HG02884 (cell line): ENCODE measurements around the gene TRPV6.

Experiments
- ATAC-seq: cut with Tn5 transposase; IDR thresholded peaks from one replicate; pipeline ENCODE4 v1.9.1; 2021; ENCODE audit warnings: mild to moderate bottlenecking, moderate library complexity; ENCODE audit not compliant: unreplicated experiment

Gene TRPV6

DNA sequence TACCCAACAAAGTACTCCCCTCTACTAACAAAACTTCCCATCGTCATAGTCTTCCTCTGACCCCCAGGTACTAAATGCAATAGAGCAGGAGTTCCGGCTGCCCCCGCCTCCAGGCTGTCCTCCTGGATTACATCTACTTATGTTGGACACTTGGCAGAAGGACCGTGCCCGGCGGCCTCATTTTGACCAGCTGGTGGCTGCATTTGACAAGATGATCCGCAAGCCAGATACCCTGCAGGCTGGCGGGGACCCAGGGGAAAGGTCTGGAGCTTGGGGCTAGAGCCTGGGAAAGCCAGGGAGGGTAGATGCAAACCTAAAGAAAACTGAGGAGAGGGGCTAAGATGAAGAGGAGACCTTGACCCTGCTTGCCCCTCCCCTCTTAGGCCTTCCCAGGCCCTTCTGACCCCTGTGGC lies 15.4 kb downstream of the TRPV6 start:
- ATAC-seq = no peak

DNA sequence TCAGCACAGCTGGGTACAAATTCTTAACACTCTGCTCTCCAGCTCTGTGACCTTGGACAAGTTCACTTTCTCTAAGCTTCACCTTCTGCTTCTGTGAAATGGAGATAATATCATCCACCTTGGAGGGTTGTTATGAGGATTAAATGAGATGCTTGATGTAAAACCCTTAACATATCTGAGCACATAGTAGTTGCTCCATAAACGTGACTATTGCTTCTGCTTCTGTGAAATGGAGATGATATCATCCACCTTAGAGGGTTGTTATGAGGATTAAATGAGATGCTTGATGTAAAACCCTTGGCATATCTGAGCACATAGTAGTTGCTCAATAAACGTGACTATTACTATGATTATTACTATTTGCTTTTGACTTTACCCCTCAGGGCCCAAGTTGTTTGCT lies 16.1 kb downstream of the TRPV6 start:
- no peak for ATAC-seq

DNA sequence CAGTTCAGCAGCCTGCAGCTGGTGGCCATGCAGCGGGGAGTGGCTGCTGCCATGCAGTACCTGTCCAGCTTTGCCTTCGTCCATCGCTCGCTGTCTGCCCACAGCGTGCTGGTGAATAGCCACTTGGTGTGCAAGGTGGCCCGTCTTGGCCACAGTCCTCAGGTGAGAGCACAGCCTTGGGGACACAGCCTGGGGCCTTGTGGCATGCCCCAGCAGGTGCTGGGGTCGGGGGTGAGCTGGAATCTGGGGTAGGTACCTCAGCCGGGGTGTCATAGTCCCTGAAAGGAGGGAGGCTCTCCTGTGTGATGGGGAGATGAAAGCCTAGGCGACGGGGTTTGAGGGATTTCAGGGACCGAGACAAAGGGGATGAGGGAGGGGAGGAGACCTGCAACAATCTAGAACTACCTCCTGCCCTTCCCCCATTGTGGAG lies 16.5 kb downstream of the TRPV6 start:
- no peak for ATAC-seq

DNA sequence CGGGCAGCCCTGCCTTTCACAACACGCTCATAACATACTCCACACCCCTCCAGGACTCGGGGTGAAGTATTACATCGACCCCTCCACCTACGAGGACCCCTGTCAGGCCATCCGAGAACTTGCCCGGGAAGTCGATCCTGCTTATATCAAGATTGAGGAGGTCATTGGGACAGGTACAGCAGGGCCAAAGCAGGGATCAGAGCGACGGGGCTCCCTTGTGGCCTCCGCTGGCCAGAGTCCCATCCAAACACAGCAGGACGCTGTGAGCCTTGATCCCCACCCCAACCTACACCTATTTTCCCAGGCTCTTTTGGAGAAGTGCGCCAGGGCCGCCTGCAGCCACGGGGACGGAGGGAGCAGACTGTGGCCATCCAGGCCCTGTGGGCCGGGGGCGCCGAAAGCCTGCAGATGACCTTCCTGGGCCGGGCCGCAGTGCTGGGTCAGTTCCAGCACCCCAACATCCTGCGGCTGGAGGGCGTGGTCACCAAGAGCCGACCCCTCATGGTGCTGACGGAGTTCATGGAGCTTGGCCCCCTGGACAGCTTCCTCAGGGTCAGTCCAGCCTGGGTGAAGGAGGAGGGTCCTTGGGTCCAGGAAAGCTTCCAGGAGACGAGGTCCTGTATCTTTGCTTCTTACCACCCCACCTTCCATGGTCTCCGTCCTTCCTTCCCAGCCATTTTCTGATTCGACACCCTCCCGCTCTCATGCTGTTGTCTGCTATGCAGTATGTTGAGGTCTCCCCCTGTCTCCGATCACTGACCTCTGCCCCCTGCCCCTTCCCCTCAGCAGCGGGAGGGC lies 17.2 kb downstream of the TRPV6 start:
- no peak for ATAC-seq

DNA sequence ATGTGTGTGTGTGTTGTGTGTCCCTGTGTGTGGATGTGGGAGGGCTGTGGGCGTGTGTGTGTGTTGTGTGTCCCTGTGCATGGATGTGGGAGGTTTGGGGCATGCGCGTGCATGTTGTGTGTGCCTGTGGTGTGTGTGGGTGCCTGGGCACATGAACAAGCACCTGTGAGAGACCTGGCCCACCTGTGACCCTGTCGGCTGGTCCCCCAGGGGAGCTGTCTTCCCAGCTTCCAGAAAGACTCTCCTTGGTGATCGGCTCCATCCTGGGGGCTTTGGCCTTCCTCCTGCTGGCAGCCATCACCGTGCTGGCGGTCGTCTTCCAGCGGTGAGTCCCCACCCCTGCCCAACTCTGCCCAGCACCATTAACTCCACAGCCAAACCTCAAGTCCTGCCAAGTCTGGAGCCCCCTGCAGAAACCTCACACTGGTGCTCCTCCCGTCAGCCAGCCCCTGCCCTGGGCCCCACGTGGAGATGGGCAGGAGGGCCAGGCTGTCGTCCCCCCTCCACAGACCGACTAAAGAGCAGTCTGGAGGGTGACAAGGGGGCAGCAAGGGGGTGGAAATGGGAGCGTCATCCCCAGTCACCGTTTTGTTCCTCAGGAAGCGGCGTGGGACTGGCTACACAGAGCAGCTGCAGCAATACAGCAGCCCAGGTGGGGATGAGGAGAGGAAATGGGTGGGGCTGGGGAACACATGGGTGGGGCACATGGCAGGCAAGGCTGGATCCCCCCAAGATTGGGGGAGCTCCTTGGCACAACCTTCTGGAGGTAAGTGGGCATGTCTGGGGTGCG lies 18.0 kb downstream of the TRPV6 start:
- ATAC-seq = no peak

DNA sequence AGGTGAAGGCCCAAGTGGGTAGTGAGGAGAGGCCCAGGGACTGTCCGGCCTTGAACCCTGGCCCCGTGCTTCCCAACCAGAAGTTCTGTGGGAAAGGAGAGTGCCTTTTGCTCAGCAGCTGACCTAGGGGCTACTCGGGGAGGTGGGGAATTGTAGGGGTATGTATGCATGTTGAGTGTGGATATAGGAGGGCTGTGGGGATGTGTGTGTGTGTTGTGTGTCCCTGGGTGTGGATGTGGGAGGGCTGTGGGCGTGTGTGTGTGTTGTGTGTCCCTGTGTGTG lies 18.5 kb downstream of the TRPV6 start:
- ATAC-seq = no peak

DNA sequence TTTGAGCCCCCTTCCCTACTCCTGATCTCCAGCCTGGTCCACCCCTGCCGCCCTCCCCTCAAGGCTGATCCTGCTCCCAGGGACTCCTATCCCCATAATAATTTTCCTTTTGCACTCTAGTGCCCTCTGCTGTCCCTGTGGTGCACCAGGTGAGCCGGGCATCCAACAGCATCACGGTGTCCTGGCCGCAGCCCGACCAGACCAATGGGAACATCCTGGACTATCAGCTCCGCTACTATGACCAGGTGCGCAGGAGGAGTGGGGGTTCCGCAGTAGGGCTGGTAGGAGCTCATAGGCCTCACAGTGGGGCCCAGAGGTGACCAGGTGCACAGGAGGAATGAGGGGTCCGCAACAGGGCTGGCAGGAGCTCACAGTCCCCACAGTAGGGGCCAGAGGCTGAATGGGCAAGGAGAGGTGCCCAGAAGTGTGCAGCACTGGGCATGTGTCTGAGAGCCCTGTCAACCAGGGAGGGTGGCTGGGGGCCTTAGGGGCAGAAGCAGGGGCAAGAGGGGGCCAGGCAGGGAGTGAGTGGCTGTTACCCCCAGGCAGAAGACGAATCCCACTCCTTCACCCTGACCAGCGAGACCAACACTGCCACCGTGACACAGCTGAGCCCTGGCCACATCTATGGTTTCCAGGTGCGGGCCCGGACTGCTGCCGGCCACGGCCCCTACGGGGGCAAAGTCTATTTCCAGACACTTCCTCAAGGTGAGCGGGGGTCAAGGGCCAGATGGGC lies 19.0 kb downstream of the TRPV6 start:
- ATAC-seq = no peak

DNA sequence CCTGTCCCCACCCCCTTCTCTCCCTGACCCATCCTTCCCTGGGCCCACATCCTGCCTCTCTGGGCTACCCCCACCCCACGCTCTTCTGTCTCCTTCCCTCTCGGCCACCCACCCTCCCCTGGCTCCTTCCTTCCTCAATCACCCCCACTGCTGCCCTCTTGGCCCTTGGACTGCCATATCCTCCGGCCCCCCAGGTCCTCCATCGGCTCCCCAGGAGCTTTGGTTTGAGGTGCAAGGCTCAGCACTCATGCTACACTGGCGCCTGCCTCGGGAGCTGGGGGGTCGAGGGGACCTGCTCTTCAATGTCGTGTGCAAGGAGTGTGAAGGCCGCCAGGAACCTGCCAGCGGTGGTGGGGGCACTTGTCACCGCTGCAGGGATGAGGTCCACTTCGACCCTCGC lies 19.8 kb downstream of the TRPV6 start:
- ATAC-seq = no peak

DNA sequence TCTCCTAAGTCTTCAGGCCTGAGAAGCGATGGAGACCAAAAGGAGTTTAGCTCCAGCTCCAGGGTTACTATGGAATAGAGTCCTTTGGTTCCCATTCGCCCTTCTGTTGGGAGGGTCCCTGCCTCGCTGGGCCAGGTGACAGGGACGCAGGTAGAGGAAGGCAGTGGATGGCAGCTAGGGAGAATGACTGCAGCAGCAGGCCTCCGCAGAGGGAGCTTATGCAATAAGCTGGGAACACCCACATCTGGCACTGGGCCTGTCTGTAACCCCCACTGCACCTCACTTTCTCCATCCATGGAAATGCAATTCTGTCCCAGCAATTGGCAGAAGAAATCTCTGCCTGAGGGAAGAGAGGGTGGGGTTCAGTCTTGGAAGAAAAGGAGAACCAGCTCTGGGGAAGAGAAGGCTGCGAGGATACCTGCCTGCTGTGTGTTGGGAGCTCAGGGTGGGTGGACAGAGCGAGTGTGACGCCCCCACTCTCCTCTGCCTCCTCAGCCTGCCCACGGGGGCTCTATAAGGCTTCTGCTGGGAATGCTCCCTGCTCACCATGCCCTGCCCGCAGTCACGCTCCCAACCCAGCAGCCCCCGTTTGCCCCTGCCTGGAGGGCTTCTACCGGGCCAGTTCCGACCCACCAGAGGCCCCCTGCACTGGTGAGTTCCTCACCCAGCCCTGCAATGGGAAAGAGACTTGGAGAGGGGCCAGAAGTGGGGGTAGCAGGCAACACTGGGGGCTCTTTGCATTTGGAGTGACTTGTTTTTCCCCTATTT lies 20.4 kb downstream of the TRPV6 start:
- no peak for ATAC-seq

DNA sequence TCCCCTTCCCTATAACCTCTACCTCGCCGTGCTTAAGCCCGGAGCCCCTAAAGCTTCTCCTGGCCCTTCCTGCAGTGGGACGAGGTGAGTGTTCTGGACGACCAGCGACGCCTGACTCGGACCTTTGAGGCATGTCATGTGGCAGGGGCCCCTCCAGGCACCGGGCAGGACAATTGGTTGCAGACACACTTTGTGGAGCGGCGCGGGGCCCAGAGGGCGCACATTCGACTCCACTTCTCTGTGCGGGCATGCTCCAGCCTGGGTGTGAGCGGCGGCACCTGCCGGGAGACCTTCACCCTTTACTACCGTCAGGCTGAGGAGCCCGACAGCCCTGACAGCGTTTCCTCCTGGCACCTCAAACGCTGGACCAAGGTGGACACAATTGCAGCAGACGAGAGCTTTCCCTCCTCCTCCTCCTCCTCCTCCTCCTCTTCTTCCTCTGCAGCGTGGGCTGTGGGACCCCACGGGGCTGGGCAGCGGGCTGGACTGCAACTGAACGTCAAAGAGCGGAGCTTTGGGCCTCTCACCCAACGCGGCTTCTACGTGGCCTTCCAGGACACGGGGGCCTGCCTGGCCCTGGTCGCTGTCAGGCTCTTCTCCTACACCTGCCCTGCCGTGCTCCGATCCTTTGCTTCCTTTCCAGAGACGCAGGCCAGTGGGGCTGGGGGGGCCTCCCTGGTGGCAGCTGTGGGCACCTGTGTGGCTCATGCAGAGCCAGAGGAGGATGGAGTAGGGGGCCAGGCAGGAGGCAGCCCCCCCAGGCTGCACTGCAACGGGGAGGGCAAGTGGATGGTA lies 21.5 kb downstream of the TRPV6 start:
- ATAC-seq = no peak

DNA sequence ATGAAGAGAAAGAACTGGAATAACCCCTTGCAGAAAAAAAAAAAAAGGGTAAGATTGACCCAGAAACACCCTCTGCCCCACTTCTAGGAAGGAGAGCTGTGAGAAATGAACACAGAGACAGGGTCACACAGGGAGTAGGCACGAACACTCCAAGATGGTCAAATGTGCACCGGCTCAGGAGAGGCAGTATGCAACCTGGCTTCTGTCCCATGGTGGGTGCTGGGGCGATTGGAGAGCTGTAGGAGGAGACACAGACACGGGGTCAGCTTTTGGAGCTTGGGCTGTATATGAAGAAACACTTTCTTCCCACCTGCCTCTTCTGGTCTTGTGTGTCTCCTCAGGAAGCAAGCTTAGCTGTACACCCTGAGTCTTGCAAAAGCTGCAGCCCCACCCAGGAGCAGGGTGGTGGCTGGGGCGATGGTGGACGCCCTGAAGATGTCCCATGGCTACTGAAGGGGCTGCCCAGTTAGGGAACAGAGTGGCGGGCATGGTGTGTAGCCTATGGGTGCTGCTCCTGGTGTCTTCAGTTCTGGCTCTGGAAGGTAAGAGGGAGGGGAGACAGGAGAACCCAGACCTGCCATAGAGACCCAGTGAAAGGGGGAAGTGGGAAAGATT lies 22.7 kb downstream of the TRPV6 start:
- ATAC-seq = no peak

DNA sequence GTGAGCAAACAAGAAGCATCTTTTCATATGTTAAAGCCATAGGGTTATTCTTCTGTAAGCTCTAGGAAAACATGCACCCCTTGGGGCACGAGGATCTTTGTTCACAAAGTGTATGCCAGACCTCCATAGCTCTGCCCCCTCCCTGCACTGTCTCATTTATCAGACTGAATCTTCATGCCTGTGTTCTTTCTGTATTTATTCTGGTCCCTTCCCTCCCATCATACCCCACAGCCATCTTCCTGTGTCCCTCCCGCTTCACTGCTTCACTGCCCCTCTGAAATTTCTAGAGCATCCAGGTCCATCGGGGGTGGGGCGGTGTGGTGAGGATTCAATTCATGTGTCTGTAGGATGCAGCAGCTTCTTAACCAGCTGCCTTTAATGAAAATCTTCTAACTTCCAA lies 23.2 kb downstream of the TRPV6 start:
- ATAC-seq = no peak

DNA sequence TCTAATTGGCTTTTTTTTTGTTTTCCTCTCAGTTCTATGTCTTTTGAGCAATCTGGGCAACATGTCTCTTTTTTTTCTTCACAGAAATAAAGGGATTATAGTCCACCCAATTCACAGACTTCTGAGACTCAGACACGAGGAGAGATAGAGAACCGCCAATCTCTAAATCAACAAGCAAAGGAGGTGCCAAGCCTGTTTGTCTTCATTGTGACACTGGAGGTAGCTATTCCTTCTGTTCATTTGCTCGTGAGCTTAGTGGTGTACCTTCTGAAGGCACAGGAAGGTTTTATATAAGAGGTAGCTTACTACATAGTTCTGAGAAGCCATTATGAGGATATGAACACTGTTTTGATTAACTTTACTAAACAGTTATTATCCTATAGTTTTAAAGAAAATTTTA lies 24.6 kb downstream of the TRPV6 start:
- ATAC-seq = no peak

DNA sequence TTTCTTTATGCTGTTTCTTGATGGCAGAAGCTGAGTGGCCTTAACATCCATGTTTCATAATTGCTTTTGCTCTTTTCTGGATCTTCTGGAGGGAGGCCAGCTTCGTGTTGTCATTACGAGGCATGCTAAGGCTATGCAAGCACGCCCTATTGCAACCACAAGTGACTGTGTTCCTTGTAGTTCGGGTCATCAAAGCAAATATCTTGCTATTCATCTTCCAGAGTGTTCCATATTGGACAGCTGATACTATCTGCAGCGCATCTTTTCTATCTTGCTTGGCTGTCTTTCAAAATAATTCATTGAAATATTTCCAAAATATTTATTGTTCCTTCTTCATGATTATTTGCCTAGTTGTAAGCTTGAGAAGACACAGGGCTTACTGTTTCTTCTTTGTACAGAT lies 25.7 kb downstream of the TRPV6 start:
- no peak for ATAC-seq

DNA sequence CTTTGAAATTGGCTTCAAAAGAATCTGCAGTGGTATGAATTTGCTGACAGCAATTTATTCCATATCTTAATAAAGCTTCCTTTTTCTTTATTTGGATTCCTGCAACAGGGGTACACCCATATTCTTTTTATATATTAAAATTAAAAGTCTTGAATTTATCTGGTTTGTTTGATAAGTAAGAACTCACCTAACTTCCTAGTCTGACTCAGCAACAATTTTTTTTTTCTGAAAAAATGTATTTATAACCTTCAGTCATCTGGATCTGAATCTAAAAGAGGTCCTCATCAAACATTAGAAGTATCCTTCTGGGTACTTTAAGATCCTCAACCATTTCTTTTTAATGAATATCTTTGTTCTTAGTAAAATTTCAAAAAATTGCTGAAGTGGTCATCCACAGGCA lies 26.1 kb downstream of the TRPV6 start:
- no peak for ATAC-seq

DNA sequence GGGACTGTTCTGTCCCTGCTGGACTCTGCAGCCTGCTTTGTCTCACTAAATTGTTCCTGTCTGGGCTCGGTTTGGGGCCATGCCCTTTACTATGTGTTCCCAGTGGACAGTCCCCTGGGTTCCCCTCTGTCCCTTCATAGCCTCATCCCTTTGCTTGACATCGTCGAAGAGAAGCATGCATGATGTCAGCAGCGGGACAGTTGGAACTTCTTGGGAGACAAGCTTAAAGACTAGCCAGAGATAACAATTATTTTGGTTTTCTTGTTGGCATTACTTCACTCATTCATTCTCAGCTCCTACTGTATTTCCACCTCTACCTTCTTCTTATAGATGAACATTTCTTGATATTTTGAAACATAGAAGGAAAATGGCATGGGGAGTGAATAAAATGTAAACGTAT lies 27.9 kb downstream of the TRPV6 start:
- ATAC-seq = no peak

DNA sequence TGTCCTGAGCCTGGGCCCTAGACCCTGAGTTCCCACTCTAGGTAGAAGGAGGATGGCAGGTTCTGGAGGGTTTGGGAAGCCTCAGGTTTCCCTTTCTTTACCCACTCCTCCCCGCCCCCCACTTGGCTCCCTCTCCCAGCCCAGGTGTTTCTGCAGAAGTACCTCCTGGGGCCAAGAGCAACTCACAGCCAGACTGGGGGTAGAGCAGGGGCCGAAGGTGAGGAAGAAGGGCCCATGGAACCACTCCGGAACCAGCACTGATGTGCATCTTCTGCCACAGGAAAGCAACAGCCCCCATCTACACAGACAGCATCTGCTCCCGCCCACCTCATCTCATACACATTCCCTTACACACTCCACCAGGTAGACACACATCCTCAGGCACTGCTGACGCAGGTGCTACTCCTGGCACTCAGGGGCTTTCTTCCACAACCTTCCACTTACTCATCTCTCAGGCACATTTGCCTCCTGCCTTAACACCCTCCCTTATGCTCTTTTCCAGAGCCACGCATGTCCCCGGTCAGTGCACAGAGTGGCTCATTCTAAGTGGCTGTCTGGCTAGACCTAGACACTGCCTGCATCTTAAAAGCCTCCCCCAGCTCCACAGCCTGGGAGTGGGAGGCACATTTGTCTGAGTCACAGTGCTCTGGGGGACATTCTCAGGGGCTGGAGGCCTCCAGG lies 28.8 kb downstream of the TRPV6 start:
- no peak for ATAC-seq

DNA sequence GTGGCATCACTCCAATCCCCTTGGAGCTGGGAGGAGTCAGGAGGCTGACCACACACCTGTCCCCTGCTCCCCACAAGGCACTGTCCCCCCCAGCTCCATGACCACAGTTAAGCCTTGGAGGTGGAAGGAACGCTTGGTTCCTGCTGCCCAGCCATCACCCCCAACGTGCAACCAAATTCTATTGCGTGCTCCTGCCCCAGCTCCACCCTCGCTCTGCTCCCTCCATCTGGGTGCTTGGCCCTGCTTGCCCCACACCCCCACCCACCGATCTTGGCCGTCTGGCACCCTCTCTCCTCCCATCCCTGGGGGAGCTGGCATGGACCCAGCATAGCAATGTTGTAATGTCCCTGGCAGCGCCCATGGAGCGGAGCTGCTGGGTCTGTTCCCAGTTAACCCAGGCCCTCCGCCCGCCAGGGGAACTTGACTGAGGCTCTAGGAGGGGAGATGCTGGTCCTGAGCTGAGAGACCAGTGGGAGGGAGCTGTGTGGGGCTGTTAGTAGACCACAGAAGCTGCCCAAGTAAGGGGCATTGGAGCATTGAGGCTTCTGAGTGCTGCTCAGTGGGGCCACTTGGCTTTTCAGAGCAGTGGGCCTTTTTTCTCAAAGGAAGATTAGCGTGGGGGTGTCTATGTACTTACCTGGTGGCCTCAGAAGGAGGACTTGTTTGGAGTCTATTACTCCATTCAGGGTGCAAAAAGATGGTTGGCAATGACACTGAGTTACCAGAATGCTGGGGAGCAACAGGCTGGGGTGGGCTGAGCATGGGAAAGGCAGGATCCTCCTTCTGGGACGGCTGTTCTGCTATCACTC lies 29.6 kb downstream of the TRPV6 start:
- ATAC-seq = no peak
